Brain microvascular endothelial cell (primary cell): ENCODE measurements around the gene PDZK1.
A peak's percentile ranks its signal among the peaks of the same experiment; 100 is the strongest.

Source experiments
- DNase-seq: peaks from one replicate; pipeline ENCODE4 v3.0.0-alpha.2; 2020
- H3K27ac ChIP-seq: fragments of 250-450 bp; sonication (Bioruptor Pico); 2 replicates; pipeline ENCODE4 v1.5.1; 2020; ENCODE audit warnings: mild to moderate bottlenecking, moderate library complexity
- H3K27me3 ChIP-seq: fragments of 250-450 bp; sonication (Bioruptor Pico); replicated peaks from 2 replicates; pipeline ENCODE4 v1.5.1; 2020; ENCODE audit warnings: mild to moderate bottlenecking
- H3K36me3 ChIP-seq: fragments of 250-450 bp; sonication (Bioruptor Pico); replicated peaks from 2 replicates; pipeline ENCODE4 v1.5.1; 2020; ENCODE audit warnings: mild to moderate bottlenecking
- H3K4me3 ChIP-seq: 2 replicates; pipeline ENCODE4 v1.5.1; 2011; ENCODE audit warnings: low read depth, mild to moderate bottlenecking, control low read depth, low read length, moderate library complexity
- in situ Hi-C: cut with HindIII; loops from 2 replicates; pipeline ENCODE4 v1.10.0; 2017; ENCODE audit warnings: low sequenced_read_pairs, low pct_ligation_motif_present
- TF ChIP-seq, protein P1 (sequence below): IDR thresholded peaks from 2 replicates; pipeline ENCODE4 v1.5.1; 2011; ENCODE audit warnings: low read depth, mild to moderate bottlenecking, moderate library complexity, low read length, control low read depth, inconsistent platforms; ENCODE audit errors: missing control alignments

Gene PDZK1

DNA sequence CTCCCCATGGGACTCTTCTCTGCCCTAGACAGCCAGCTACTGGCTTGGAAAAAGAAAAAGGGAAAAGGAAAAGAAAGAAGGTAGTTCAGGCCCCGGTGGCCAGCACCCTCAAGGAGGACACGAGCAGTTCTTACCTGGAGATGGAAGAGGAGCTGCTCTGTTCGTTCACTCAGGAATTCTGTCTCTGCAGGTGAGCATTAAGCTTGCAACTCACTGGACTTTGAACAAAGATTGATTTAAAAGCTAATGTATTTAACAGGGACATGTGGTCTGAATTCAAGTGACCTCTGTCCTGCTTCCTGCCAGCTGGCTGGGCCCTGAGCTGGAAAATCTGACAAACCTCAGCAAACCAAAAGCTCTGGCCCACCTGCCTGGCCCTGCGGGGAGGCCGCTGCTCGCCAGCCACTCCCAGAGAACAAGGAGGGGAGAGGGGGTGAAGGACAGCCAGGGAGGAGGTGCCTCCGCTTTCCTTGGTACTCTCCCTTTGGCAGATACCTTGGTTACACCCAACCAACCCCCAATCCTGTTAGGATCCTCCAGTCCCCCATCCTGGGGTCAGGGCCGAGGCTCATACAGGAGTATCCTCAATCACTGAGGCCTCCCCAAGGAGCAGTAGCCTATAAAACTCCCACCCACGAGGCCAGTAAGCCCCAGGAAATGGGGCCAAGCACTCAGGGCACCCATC lies at the start of gene PDZK1:
PDZK1 (minus strand) TSS at position 186 of the 685 bp plus-strand sequence. CDS start 19,347 bp downstream, outside the sequence.
- in situ Hi-C loops, result no loop called here
- TF ChIP-seq, protein P1, sequence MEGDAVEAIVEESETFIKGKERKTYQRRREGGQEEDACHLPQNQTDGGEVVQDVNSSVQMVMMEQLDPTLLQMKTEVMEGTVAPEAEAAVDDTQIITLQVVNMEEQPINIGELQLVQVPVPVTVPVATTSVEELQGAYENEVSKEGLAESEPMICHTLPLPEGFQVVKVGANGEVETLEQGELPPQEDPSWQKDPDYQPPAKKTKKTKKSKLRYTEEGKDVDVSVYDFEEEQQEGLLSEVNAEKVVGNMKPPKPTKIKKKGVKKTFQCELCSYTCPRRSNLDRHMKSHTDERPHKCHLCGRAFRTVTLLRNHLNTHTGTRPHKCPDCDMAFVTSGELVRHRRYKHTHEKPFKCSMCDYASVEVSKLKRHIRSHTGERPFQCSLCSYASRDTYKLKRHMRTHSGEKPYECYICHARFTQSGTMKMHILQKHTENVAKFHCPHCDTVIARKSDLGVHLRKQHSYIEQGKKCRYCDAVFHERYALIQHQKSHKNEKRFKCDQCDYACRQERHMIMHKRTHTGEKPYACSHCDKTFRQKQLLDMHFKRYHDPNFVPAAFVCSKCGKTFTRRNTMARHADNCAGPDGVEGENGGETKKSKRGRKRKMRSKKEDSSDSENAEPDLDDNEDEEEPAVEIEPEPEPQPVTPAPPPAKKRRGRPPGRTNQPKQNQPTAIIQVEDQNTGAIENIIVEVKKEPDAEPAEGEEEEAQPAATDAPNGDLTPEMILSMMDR, result no peak
- H3K27ac ChIP-seq, result no peak within 1 kb of the TSS
- no peak within 1 kb of the TSS for H3K4me3 ChIP-seq
- no peaks in the 10 kb centered on the region for H3K36me3 ChIP-seq
- no peaks in the 10 kb centered on the region for H3K27me3 ChIP-seq
- DNase-seq, result no peak

- TF ChIP-seq, protein P1, result no peak
- DNase-seq, result peak; percentile 58
- in situ Hi-C loops, result no loop called here
- Histone ChIP-seq H3K27ac (peak overlapping the region; percentile 44), H3K4me3 (no peak overlapping the region), H3K36me3 (peaks cover 23% of the 10 kb centered on the region), H3K27me3 (no peaks in the 10 kb centered on the region)
Observed at GRCh38 chr1:145751491-145752037, 44.4 kb upstream of the PDZK1 start.

GRCh38 chr1:145750426-145750825 lies 43.3 kb upstream of the PDZK1 start:
- Histone ChIP-seq H3K36me3 (peaks cover 23% of the 10 kb centered on the region), H3K27ac (no peak overlapping the region), H3K4me3 (no peak overlapping the region), H3K27me3 (no peaks in the 10 kb centered on the region)
- DNase-seq, result no peak
- TF ChIP-seq, protein P1, result no peak
- in situ Hi-C loops, result no loop called here

DNA sequence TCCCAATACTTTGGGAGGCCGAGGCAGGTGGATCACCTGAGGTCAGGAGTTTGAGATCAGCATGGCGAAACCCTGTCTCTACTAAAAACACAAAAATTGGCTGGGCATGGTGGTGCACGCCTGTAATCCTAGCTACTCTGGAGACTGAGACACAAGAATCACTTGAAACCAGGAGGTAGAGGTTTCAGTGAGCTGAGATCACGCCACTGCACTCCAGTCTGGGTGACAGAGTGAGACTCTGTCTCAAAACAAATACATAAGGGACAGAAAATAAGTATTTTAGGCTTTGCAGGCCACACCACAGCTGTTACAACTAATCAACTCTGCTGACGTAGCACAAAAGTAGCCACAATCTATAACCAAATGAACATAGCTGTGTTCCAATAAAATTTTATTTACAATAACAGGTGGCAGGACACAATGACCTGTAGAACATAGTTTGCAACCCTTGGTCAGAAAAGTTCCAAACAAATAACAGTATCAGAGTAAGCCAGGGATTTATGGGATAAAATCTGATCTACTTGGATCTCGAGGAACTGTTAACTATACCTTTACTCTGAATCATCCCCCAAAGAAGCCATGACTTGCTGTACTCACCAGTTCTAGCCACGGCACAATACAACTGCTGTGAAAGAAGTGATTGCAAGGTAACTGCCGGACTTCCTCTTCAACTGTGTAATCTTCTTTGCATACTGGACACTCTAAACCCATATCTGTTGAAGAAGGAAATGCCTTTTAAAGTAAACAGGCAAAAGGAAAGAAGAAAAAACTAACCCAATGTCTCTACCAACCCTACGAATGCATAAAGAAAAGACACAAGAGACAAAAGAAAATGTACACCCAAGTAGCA lies 40.5 kb upstream of the PDZK1 start:
- in situ Hi-C loops, result no loop called here
- Histone ChIP-seq H3K4me3 (no peak overlapping the region), H3K27me3 (no peaks in the 10 kb centered on the region), H3K27ac (no peak overlapping the region), H3K36me3 (peaks cover 33% of the 10 kb centered on the region)
- DNase-seq, result no peak
- TF ChIP-seq, protein P1, result no peak

DNA sequence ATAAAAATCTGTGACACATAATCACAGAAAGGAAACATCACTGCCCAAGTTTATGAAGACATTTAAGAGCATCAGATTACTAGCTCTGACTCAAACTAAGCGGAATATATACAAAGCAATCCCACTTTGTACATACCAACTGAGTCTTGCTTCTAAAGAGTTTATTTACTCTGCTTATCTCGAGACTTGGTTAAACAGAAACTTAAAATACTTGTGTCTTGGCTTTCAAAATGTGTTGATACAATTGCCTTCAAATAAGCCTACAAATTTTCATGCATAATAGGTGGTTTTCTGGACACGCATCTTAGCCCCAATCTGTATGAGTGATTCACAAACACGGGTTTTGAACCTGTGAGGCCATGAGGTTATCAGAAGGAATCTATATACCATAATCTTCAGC lies 33.1 kb upstream of the PDZK1 start:
- no peak overlapping the region for H3K27ac ChIP-seq
- DNase-seq, result peak; percentile 24
- no peak overlapping the region for H3K4me3 ChIP-seq
- peaks cover 14% of the 10 kb centered on the region for H3K36me3 ChIP-seq
- TF ChIP-seq, protein P1, result no peak
- H3K27me3 ChIP-seq, result no peaks in the 10 kb centered on the region
- in situ Hi-C loops, result no loop called here
